Naive thymus-derived CD8-positive, alpha-beta T cell (primary cell): ENCODE results near the gene NEK7. TPM values are rescaled to one million over a fixed set of nuclear protein-coding genes. Genes with fewer than 3 reads are reported as not detected.

Experiments
- ATAC-seq, 2 donors: fragments of 150-1000 bp; cut with Tn5 transposase in 1 of 2; sonication (Bioruptor Pico), chemical (Tn5 transposase) in 1 of 2; 1 replicate in 1 of 2; 2 replicates in 1 of 2; pipeline ENCODE4 v1.10.0; 2021; ENCODE audit warnings: mild to moderate bottlenecking in 2 of 2, moderate library complexity in 2 of 2
- POLR2A ChIA-PET: fragments of 350-600 bp; sonication (Branson Sonifier 250); formaldehyde crosslinking; loops from one replicate; lab custom pipeline; 2021; ENCODE audit warnings: antibody characterized with exemption; lab: Charles Lee
- DNase-seq, 10 donors: peaks; one replicate each; pipeline versions ENCODE4 v3.0.0 to v3.0.0-alpha.2; 2020 to 2022
- H3K27ac Mint-ChIP-seq, 10 donors: one replicate each; pipeline ENCODE4 v1.8.0; 2020 to 2022; ENCODE audit warnings: mild to moderate bottlenecking in 10 of 10, mixed read lengths in 10 of 10, moderate library complexity in 4 of 10, inconsistent platforms in 1 of 10
- H3K27me3 Mint-ChIP-seq, 5 donors: one replicate each; pipeline ENCODE4 v1.8.0; 2021 to 2022; ENCODE audit warnings: mixed read lengths in 5 of 5
- H3K36me3 Mint-ChIP-seq, 3 donors: one replicate each; pipeline ENCODE4 v1.8.0; 2020 to 2022; ENCODE audit warnings: mixed read lengths in 3 of 3, mild to moderate bottlenecking in 2 of 3, inconsistent platforms in 1 of 3
- H3K4me1 Mint-ChIP-seq, 4 donors: one replicate each; pipeline ENCODE4 v1.8.0; 2021 to 2022; ENCODE audit warnings: mixed read lengths in 4 of 4
- H3K4me3 Mint-ChIP-seq, 10 donors: one replicate each; pipeline ENCODE4 v1.8.0; 2020 to 2022; ENCODE audit warnings: mild to moderate bottlenecking in 10 of 10, mixed read lengths in 10 of 10, moderate library complexity in 6 of 10, inconsistent platforms in 1 of 10
- H3K9me3 Mint-ChIP-seq, 9 donors: one replicate each; pipeline ENCODE4 v1.8.0; 2020 to 2022; ENCODE audit warnings: mixed read lengths in 9 of 9, mild to moderate bottlenecking in 3 of 9, inconsistent platforms in 1 of 9, moderate library complexity in 1 of 9
- polyA plus RNA-seq, 3 donors: library from polyadenylated mRNA; unstranded; fragments of 300-500 nt; fragmentation: Illumina TruSeq; gene quantifications; one replicate each; pipeline ENCODE4 v1.2.3, GENCODE V29; 2021
- total RNA-seq, 8 experiments: library from RNA in 2 of 8; stranded (reverse) in 2 of 8; gene quantifications; one replicate each; pipeline ENCODE4 v1.2.3 and lab custom pipeline; 2021 to 2026

NEK7 gene
- total and polyA plus RNA-seq, 5 experiments from 2014 or later = 21.6 to 58.2 (median 44.5) TPM

- no peaks in the 10 kb centered on the region for H3K9me3 Mint-ChIP-seq
- no peaks in the 10 kb centered on the region for H3K27me3 Mint-ChIP-seq
- H3K4me3 Mint-ChIP-seq = no peak overlapping the region
- H3K27ac Mint-ChIP-seq = peak overlapping the region in 1 of 10 donors; percentile 41
- H3K36me3 Mint-ChIP-seq = peaks cover 0 to 14% (median 0%) of the 10 kb centered on the region in 3 donors
- peaks cover 6 to 21% (median 16%) of the 10 kb centered on the region in 4 donors for H3K4me1 Mint-ChIP-seq
- POLR2A ChIA-PET = interaction anchor here (1.0 kb wide), 1 partner anchor 109 kb away, joined by 3 read pairs; the partner anchor contains the start of gene NEK7
- ATAC-seq = no peak
- no peak for DNase-seq
Observed at GRCh38 chr1:198265073-198265661, 108.4 kb downstream of the NEK7 start.

GRCh38 chr1:198267056-198267455 is 110.3 kb downstream of the NEK7 start:
- peaks cover 0 to 18% (median 5%) of the 10 kb centered on the region in 3 donors for H3K36me3 Mint-ChIP-seq
- no peak for DNase-seq
- H3K9me3 Mint-ChIP-seq = no peaks in the 10 kb centered on the region
- H3K27me3 Mint-ChIP-seq = no peaks in the 10 kb centered on the region
- H3K4me1 Mint-ChIP-seq = peaks cover 6 to 19% (median 16%) of the 10 kb centered on the region in 4 donors
- POLR2A ChIA-PET = no interaction called here
- no peak overlapping the region for H3K27ac Mint-ChIP-seq
- ATAC-seq = no peak
- H3K4me3 Mint-ChIP-seq = no peak overlapping the region

GRCh38 chr1:198267921-198268320 is 111.1 kb downstream of the NEK7 start:
- no peak overlapping the region for H3K27ac Mint-ChIP-seq
- peaks cover 0 to 18% (median 5%) of the 10 kb centered on the region in 3 donors for H3K36me3 Mint-ChIP-seq
- POLR2A ChIA-PET = no interaction called here
- DNase-seq (no peak), ATAC-seq (no peak)
- H3K9me3 Mint-ChIP-seq = no peaks in the 10 kb centered on the region
- no peaks in the 10 kb centered on the region for H3K27me3 Mint-ChIP-seq
- peaks cover 6 to 24% (median 17%) of the 10 kb centered on the region in 4 donors for H3K4me1 Mint-ChIP-seq
- no peak overlapping the region for H3K4me3 Mint-ChIP-seq

GRCh38 chr1:198268784-198269645 is 112.2 kb downstream of the NEK7 start:
- no peak for DNase-seq
- H3K27me3 Mint-ChIP-seq = no peaks in the 10 kb centered on the region

GRCh38 chr1:198269646-198269940 is 112.8 kb downstream of the NEK7 start:
- ATAC-seq (no peak), DNase-seq (no peak)
- POLR2A ChIA-PET = no interaction called here
- H3K4me3 Mint-ChIP-seq = no peak overlapping the region
- no peaks in the 10 kb centered on the region for H3K27me3 Mint-ChIP-seq
- H3K4me1 Mint-ChIP-seq = peaks cover 4 to 24% (median 21%) of the 10 kb centered on the region in 4 donors
- H3K27ac Mint-ChIP-seq = no peak overlapping the region
- H3K36me3 Mint-ChIP-seq = peaks cover 0 to 16% (median 5%) of the 10 kb centered on the region in 3 donors
- no peaks in the 10 kb centered on the region for H3K9me3 Mint-ChIP-seq

More at GRCh38 chr1:198268784-198269645, 112.2 kb downstream of the NEK7 start:
- Mint-ChIP-seq H3K4me1 (peaks cover 6 to 24% (median 20%) of the 10 kb centered on the region in 4 donors), H3K36me3 (peaks cover 0 to 16% (median 5%) of the 10 kb centered on the region in 3 donors), H3K9me3 (no peaks in the 10 kb centered on the region), H3K27ac (no peak overlapping the region), H3K4me3 (no peak overlapping the region)
- POLR2A ChIA-PET = no interaction called here
- ATAC-seq = no peak

GRCh38 chr1:198270273-198270828 is 113.6 kb downstream of the NEK7 start:
- no peak for DNase-seq
- Mint-ChIP-seq H3K27me3 (no peaks in the 10 kb centered on the region), H3K4me1 (peaks cover 0 to 19% (median 16%) of the 10 kb centered on the region in 4 donors), H3K9me3 (no peaks in the 10 kb centered on the region), H3K27ac (no peak overlapping the region), H3K4me3 (no peak overlapping the region), H3K36me3 (peaks cover 0 to 10% (median 5%) of the 10 kb centered on the region in 3 donors)
- POLR2A ChIA-PET = no interaction called here
- ATAC-seq = no peak

- peaks cover 0 to 5% (median 5%) of the 10 kb centered on the region in 3 donors for H3K36me3 Mint-ChIP-seq
- no peaks in the 10 kb centered on the region for H3K9me3 Mint-ChIP-seq
- POLR2A ChIA-PET = interaction anchor here (0.6 kb wide), 1 partner anchor 242 kb away, joined by 3 read pairs; no protein-coding TSS in a partner anchor
- H3K27ac Mint-ChIP-seq = peak overlapping the region in 1 of 10 donors; percentile 38
- H3K4me3 Mint-ChIP-seq = no peak overlapping the region
- H3K4me1 Mint-ChIP-seq = peaks cover 0 to 19% (median 13%) of the 10 kb centered on the region in 4 donors
- no peak for DNase-seq
- H3K27me3 Mint-ChIP-seq = no peaks in the 10 kb centered on the region
- no peak for ATAC-seq
Observed at GRCh38 chr1:198271467-198271866, 114.7 kb downstream of the NEK7 start.

GRCh38 chr1:198272492-198272891 is 115.7 kb downstream of the NEK7 start:
- Mint-ChIP-seq H3K9me3 (no peaks in the 10 kb centered on the region), H3K4me3 (no peak overlapping the region), H3K27ac (peak overlapping the region in 1 of 10 donors; percentile 5), H3K4me1 (peaks cover 0 to 19% (median 13%) of the 10 kb centered on the region in 4 donors), H3K27me3 (no peaks in the 10 kb centered on the region), H3K36me3 (peaks cover 0 to 5% (median 5%) of the 10 kb centered on the region in 3 donors)
- ATAC-seq (no peak), DNase-seq (no peak)
- POLR2A ChIA-PET = no interaction called here

- no peak for DNase-seq
- ATAC-seq = no peak
- no peaks in the 10 kb centered on the region for H3K9me3 Mint-ChIP-seq
- H3K27me3 Mint-ChIP-seq = no peaks in the 10 kb centered on the region
- H3K4me1 Mint-ChIP-seq = peaks cover 0 to 19% (median 13%) of the 10 kb centered on the region in 4 donors
- POLR2A ChIA-PET = no interaction called here
- H3K4me3 Mint-ChIP-seq = no peak overlapping the region
- H3K36me3 Mint-ChIP-seq = peaks cover 0 to 6% (median 5%) of the 10 kb centered on the region in 3 donors
- peak overlapping the region in 4 of 10 donors; percentile 16 to 30 (median 26) for H3K27ac Mint-ChIP-seq
Observed at GRCh38 chr1:198273748-198274295, 117.0 kb downstream of the NEK7 start.

- POLR2A ChIA-PET = no interaction called here
- peaks cover 0 to 16% (median 4%) of the 10 kb centered on the region in 3 donors for H3K36me3 Mint-ChIP-seq
- no peak overlapping the region for H3K4me3 Mint-ChIP-seq
- DNase-seq (peak in 1 of 10 donors; percentile 6), ATAC-seq (no peak)
- H3K27ac Mint-ChIP-seq = no peak overlapping the region
- peaks cover 0 to 19% (median 13%) of the 10 kb centered on the region in 4 donors for H3K4me1 Mint-ChIP-seq
- H3K27me3 Mint-ChIP-seq = no peaks in the 10 kb centered on the region
- H3K9me3 Mint-ChIP-seq = no peaks in the 10 kb centered on the region
Observed at GRCh38 chr1:198275597-198275996, 118.8 kb downstream of the NEK7 start.

- no peaks in the 10 kb centered on the region for H3K9me3 Mint-ChIP-seq
- DNase-seq (no peak), ATAC-seq (no peak)
- H3K27me3 Mint-ChIP-seq = no peaks in the 10 kb centered on the region
- H3K4me3 Mint-ChIP-seq = no peak overlapping the region
- POLR2A ChIA-PET = no interaction called here
- peaks cover 0 to 14% (median 2%) of the 10 kb centered on the region in 3 donors for H3K36me3 Mint-ChIP-seq
- H3K27ac Mint-ChIP-seq = no peak overlapping the region
- peaks cover 0 to 14% (median 9%) of the 10 kb centered on the region in 4 donors for H3K4me1 Mint-ChIP-seq
Observed at GRCh38 chr1:198276241-198276640, 119.4 kb downstream of the NEK7 start.

GRCh38 chr1:198278943-198279342 is 122.1 kb downstream of the NEK7 start:
- ATAC-seq (no peak), DNase-seq (no peak)
- POLR2A ChIA-PET = interaction anchor here (0.7 kb wide), 1 partner anchor 976 kb away, joined by 4 read pairs; no protein-coding TSS in a partner anchor
- Mint-ChIP-seq H3K4me3 (no peak overlapping the region), H3K9me3 (no peaks in the 10 kb centered on the region), H3K27me3 (no peaks in the 10 kb centered on the region), H3K27ac (no peak overlapping the region), H3K36me3 (peaks cover 0 to 30% (median 14%) of the 10 kb centered on the region in 3 donors), H3K4me1 (peaks cover 6 to 17% (median 13%) of the 10 kb centered on the region in 4 donors)
